HCT116 (cell line): ENCODE data around the gene TDRD9. TPM values are rescaled to one million over a fixed set of nuclear protein-coding genes. Genes with fewer than 3 reads are reported as not detected.

Source experiments
- ATAC-seq: fragments of 200-7000 bp; cut with Tn5 transposase; 2 replicates; pipeline ENCODE4 v1.9.1; 2020; ENCODE audit warnings: mild to moderate bottlenecking, moderate library complexity
- BruUV-seq: library from RNA; stranded (reverse); fragments of 400-500 nt; replicated peaks from 2 replicates; lab custom pipeline; 2021; lab: Mats Ljungman, UMichigan
- CTCF ChIA-PET: fragments of 300-600 bp; sonication (Branson Sonifier 250); formaldehyde crosslinking; loops from one replicate; lab custom pipeline; 2021; ENCODE audit warnings: antibody characterized with exemption; lab: Charles Lee
- POLR2A ChIA-PET: fragments of 300-600, 350-600 bp; sonication (Branson Sonifier 250); formaldehyde crosslinking; loops from one replicate; lab custom pipeline; 2021; ENCODE audit warnings: antibody characterized with exemption; lab: Charles Lee
- RAD21 ChIA-PET, 2 experiments: fragments of 300-600 bp; sonication (Branson Sonifier 250); formaldehyde crosslinking; loops; one replicate each; lab custom pipeline; 2023; ENCODE audit warnings: low total read pairs in 2 of 2; ENCODE audit not compliant: uncharacterized antibody in 2 of 2, unreplicated experiment in 2 of 2, low non-redundant PET in 1 of 2; lab: Charles Lee
- DNase-seq: peaks from one replicate; pipeline ENCODE4 v3.0.0-alpha.2; 2010; ENCODE audit warnings: low read depth, low spot score
- H2AFZ ChIP-seq: fragments of 200-600 bp; shearing (Covaris generic), sonication (generic); 2 replicates; pipeline ENCODE4 v1.6.1; 2017; ENCODE audit warnings: low read depth, mixed run types, mixed read lengths, antibody characterized with exemption, low read length; ENCODE audit not compliant: poor library complexity, severe bottlenecking
- H3K27ac ChIP-seq: 2 replicates; pipeline ENCODE4 v1.5.1; 2012; ENCODE audit warnings: low read depth, low read length
- H3K27me3 ChIP-seq: fragments of 200-600 bp; sonication (generic); 2 replicates; pipeline ENCODE4 v1.6.1; 2016; ENCODE audit warnings: mixed run types, low read length, mixed read lengths; ENCODE audit not compliant: insufficient read depth
- H3K36me3 ChIP-seq, 2 experiments: fragments of 200-500 bp in 1 of 2; fragments of 200-600 bp in 1 of 2; sonication (Bioruptor generic) in 1 of 2; sonication (generic) in 1 of 2; 2 replicates each; pipeline versions ENCODE4 v1.5.1 to v1.6.1; 2014 to 2016; ENCODE audit warnings: low read length in 2 of 2, inconsistent platforms in 1 of 2, mixed read lengths in 1 of 2, mixed run types in 1 of 2; ENCODE audit not compliant: insufficient read depth in 2 of 2, control insufficient read depth in 1 of 2
- H3K4me1 ChIP-seq, 2 experiments: fragments of 200-600 bp in 1 of 2; sonication (generic) in 1 of 2; 2 replicates each; pipeline versions ENCODE4 v1.5.1 to v1.6.1; 2012 to 2017; ENCODE audit warnings: low read length in 2 of 2, inconsistent platforms in 1 of 2, mild to moderate bottlenecking in 1 of 2, mixed read lengths in 1 of 2, mixed run types in 1 of 2, moderate library complexity in 1 of 2; ENCODE audit not compliant: insufficient read depth in 2 of 2, control insufficient read depth in 1 of 2
- H3K4me2 ChIP-seq: fragments of 200-600 bp; sonication (generic); 2 replicates; pipeline ENCODE4 v1.6.1; 2017; ENCODE audit warnings: mixed run types, low read length, mixed read lengths
- H3K4me3 ChIP-seq, 2 experiments: fragments of 200-600 bp in 1 of 2; sonication (generic) in 1 of 2; replicated peaks in 1 of 2; 2 replicates each; pipeline ENCODE4 v1.5.1; 2011 to 2016; ENCODE audit warnings: low read length in 2 of 2, control low read depth in 1 of 2, low read depth in 1 of 2, mild to moderate bottlenecking in 1 of 2, mixed read lengths in 1 of 2, mixed run types in 1 of 2
- H3K79me2 ChIP-seq: fragments of 200-600 bp; sonication (generic); 2 replicates; pipeline ENCODE4 v1.6.1; 2017; ENCODE audit warnings: mild to moderate bottlenecking, mixed run types, low read length, moderate library complexity, mixed read lengths; ENCODE audit not compliant: insufficient read depth
- H3K9ac ChIP-seq: fragments of 200-600 bp; sonication (generic); 2 replicates; pipeline ENCODE4 v1.6.1; 2016; ENCODE audit warnings: low read length, mixed read lengths
- H3K9me2 ChIP-seq: fragments of 200-600 bp; sonication (generic), shearing (Covaris generic); 2 replicates; pipeline ENCODE4 v1.6.1; 2017; ENCODE audit warnings: mixed run types, mild to moderate bottlenecking, moderate library complexity; ENCODE audit not compliant: insufficient read depth
- H3K9me3 ChIP-seq, 2 experiments: fragments of 200-500 bp in 1 of 2; fragments of 200-600 bp in 1 of 2; sonication (Bioruptor generic) in 1 of 2; sonication (generic) in 1 of 2; 2 replicates each; pipeline ENCODE4 v1.6.1; 2014 to 2017; ENCODE audit warnings: low read length in 2 of 2, mixed read lengths in 2 of 2, inconsistent platforms in 1 of 2, low read depth in 1 of 2, mild to moderate bottlenecking in 1 of 2, mixed run types in 1 of 2, moderate library complexity in 1 of 2; ENCODE audit not compliant: control insufficient read depth in 1 of 2, insufficient read depth in 1 of 2
- H4K20me1 ChIP-seq: fragments of 200-600 bp; sonication (generic), shearing (Covaris generic); 2 replicates; pipeline ENCODE4 v1.6.1; 2017; ENCODE audit warnings: mixed run types, mild to moderate bottlenecking, moderate library complexity; ENCODE audit not compliant: insufficient read depth
- CEBPB ChIP-seq: IDR thresholded peaks from 2 replicates; pipeline ENCODE4 v1.6.1; 2012; ENCODE audit warnings: low read depth
- EGR1 ChIP-seq: IDR thresholded peaks from 2 replicates; pipeline ENCODE4 v1.6.1; 2012; ENCODE audit warnings: low read depth
- ELF1 ChIP-seq: IDR thresholded peaks from 2 replicates; pipeline ENCODE4 v1.6.1; 2012; ENCODE audit warnings: low read depth, borderline replicate concordance
- JUND ChIP-seq: IDR thresholded peaks from 2 replicates; pipeline ENCODE4 v1.6.1; 2012
- RAD21 ChIP-seq: IDR thresholded peaks from 2 replicates; pipeline ENCODE4 v1.6.1; 2012; ENCODE audit warnings: low read depth, mild to moderate bottlenecking
- SP1 ChIP-seq: IDR thresholded peaks from 2 replicates; pipeline ENCODE4 v1.6.1; 2012; ENCODE audit warnings: low read depth
- SRF ChIP-seq: IDR thresholded peaks from 2 replicates; pipeline ENCODE4 v1.6.1; 2012; ENCODE audit warnings: low read depth
- TCF7L2 ChIP-seq: IDR thresholded peaks from 2 replicates; pipeline ENCODE4 v1.7.0; 2011; ENCODE audit warnings: borderline replicate concordance, inconsistent platforms; ENCODE audit not compliant: insufficient read depth, insufficient read length; ENCODE audit errors: extremely low read depth
- YY1 ChIP-seq: IDR thresholded peaks from 2 replicates; pipeline ENCODE4 v1.6.1; 2011; ENCODE audit warnings: low read length, low read depth, moderate library complexity, mild to moderate bottlenecking; ENCODE audit not compliant: insufficient replicate concordance; ENCODE audit errors: extremely low read depth
- ZFX ChIP-seq: fragments of 450-650 bp; IDR thresholded peaks from 2 replicates; pipeline ENCODE4 v1.6.1; 2017
- ZNF274 ChIP-seq: fragments of 200-500 bp; sonication (Bioruptor generic); IDR thresholded peaks from 2 replicates; pipeline ENCODE4 v1.6.1; 2014; ENCODE audit warnings: mild to moderate bottlenecking, low read depth, low read length, inconsistent platforms
- intact Hi-C: fragments of 100-400 bp; cut with micrococcal nuclease; formaldehyde crosslinking; loops from 2 replicates; pipeline ENCODE4 v1.10.0; 2022
- total RNA-seq: library from RNA; stranded (reverse); gene quantifications from one replicate; pipeline ENCODE4 v1.2.1, GENCODE V29; 2021; ENCODE audit not compliant: unreplicated experiment
- TF ChIP-seq, protein P1 (sequence below): IDR thresholded peaks from 2 replicates; pipeline ENCODE4 v1.6.1; 2012; ENCODE audit warnings: low read depth
- TF ChIP-seq, protein P2 (sequence below): IDR thresholded peaks from 2 replicates; pipeline ENCODE4 v1.6.1; 2012
- TF ChIP-seq, protein P3 (sequence below), 3 experiments: fragments of 200-600 bp in 1 of 3; sonication (generic) in 1 of 3; IDR thresholded peaks in 2 of 3; conservative IDR thresholded peaks in 1 of 3; 2 replicates each; pipeline ENCODE4 v1.5.1; 2012 to 2017; ENCODE audit warnings: low read depth in 2 of 3, low read length in 2 of 3, antibody characterized with exemption in 1 of 3, borderline replicate concordance in 1 of 3, control low read depth in 1 of 3, mild to moderate bottlenecking in 1 of 3, mixed read lengths in 1 of 3, mixed run types in 1 of 3, moderate library complexity in 1 of 3; ENCODE audit not compliant: insufficient read depth in 1 of 3

TDRD9 gene
- total RNA-seq, 1 experiment from 2014 or later = not detected

DNA sequence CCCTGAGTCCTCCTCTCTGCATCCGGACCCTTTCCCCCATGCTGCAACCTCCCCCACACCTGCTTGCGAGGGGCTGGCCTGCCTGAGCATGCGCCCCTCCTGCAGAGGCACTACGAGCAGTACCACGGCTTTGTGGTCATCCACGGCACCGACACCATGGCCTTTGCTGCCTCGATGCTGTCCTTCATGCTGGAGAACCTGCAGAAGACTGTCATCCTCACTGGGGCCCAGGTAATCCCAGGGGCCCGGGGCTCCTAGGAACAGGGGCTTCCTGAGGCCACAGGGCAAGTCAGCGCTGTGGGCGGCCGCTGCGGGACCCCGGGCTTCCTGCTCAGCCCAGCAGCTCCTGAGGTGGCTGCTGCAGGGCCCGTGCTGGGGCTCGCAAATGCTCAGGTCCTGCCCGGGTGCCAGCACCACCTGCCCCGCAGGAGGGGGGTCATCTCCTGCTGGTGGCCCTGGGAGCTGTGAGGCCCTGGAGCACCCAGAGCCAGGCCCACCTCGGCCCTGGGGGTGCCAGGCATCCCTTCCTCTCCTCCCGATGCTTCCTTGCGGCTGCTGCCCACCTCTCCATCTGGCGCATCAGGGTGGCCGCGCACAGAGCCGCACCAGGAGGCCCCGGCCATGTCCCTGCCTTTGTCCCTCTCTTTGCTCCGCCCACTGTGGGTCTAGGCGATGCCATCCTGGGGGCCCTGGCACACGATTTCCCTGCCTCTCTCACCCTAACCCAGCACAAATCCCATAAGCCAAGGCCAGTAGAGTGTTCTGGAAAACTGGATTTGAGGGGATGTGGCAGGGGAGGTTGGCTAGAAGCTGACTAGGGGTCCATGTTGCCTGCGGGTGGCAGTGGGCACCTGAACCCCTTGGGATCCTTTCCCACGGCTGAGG lies 167.4 kb downstream of the TDRD9 start:
- Histone ChIP-seq H3K4me3 (no peak overlapping the region), H3K27ac (no peak overlapping the region), H2AFZ (no peak overlapping the region), H4K20me1 (no peaks in the 10 kb centered on the region), H3K36me3 (no peaks in the 10 kb centered on the region), H3K9me2 (no peaks in the 10 kb centered on the region), H3K4me1 (peaks cover 8 to 18% of the 10 kb centered on the region in 2 experiments), H3K27me3 (no peaks in the 10 kb centered on the region), H3K79me2 (no peaks in the 10 kb centered on the region), H3K9me3 (no peaks in the 10 kb centered on the region), H3K9ac (no peak overlapping the region), H3K4me2 (no peak overlapping the region)
- no peak for DNase-seq
- BruUV-seq = no TSS peak
- no peak for ATAC-seq
- no peak for TF ChIP-seq ELF1
- ChIA-PET RAD21 (no interaction called here), POLR2A (no interaction called here), CTCF (interaction anchor here (1.3 to 1.9 kb wide), 5 partner anchors 13 to 33 kb away, joined by 4 to 11 read pairs (median 8); no protein-coding TSS in a partner anchor)
- intact Hi-C loops = no loop called here

DNA sequence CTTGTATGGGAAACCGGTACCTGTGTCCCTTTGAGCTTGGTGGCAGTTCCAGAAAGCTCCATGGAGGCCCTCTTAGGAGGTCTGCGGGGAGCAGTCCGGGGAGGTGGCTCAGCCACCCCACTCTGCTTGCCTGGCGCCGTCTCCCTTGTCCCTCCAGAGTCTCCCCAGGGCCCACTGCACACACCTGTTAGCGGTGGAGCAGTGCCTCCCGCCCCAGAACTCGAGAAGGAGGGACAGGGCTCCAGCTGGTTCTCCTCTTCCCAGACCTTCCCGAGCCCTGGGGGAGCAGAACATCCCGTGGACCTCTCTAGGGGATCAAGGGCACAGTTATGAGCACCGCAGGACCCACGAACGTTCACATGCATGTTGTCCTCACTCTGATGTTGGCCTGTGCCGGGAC lies 168.1 kb downstream of the TDRD9 start:
- Histone ChIP-seq H4K20me1 (no peaks in the 10 kb centered on the region), H3K36me3 (no peaks in the 10 kb centered on the region), H3K4me3 (no peak overlapping the region), H3K27ac (no peak overlapping the region), H3K9me3 (no peaks in the 10 kb centered on the region), H3K9me2 (no peaks in the 10 kb centered on the region), H3K4me1 (peaks cover 14 to 24% of the 10 kb centered on the region in 2 experiments), H3K4me2 (no peak overlapping the region), H3K79me2 (no peaks in the 10 kb centered on the region), H3K27me3 (no peaks in the 10 kb centered on the region), H2AFZ (no peak overlapping the region), H3K9ac (no peak overlapping the region)
- ChIA-PET CTCF (interaction anchor here (1.0 to 1.9 kb wide), 4 partner anchors 19 to 33 kb away, joined by 3 to 8 read pairs (median 4); no protein-coding TSS in a partner anchor), POLR2A (no interaction called here), RAD21 (no interaction called here)
- ATAC-seq = no peak
- no TSS peak for BruUV-seq
- DNase-seq = no peak
- intact Hi-C loops = no loop called here
- no peak for TF ChIP-seq EGR1
- TF ChIP-seq, protein P1, sequence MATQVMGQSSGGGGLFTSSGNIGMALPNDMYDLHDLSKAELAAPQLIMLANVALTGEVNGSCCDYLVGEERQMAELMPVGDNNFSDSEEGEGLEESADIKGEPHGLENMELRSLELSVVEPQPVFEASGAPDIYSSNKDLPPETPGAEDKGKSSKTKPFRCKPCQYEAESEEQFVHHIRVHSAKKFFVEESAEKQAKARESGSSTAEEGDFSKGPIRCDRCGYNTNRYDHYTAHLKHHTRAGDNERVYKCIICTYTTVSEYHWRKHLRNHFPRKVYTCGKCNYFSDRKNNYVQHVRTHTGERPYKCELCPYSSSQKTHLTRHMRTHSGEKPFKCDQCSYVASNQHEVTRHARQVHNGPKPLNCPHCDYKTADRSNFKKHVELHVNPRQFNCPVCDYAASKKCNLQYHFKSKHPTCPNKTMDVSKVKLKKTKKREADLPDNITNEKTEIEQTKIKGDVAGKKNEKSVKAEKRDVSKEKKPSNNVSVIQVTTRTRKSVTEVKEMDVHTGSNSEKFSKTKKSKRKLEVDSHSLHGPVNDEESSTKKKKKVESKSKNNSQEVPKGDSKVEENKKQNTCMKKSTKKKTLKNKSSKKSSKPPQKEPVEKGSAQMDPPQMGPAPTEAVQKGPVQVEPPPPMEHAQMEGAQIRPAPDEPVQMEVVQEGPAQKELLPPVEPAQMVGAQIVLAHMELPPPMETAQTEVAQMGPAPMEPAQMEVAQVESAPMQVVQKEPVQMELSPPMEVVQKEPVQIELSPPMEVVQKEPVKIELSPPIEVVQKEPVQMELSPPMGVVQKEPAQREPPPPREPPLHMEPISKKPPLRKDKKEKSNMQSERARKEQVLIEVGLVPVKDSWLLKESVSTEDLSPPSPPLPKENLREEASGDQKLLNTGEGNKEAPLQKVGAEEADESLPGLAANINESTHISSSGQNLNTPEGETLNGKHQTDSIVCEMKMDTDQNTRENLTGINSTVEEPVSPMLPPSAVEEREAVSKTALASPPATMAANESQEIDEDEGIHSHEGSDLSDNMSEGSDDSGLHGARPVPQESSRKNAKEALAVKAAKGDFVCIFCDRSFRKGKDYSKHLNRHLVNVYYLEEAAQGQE = no peak
- no peak for TF ChIP-seq ZNF274
- TF ChIP-seq, protein P2, sequence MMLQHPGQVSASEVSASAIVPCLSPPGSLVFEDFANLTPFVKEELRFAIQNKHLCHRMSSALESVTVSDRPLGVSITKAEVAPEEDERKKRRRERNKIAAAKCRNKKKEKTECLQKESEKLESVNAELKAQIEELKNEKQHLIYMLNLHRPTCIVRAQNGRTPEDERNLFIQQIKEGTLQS = no peak
- no peak for TF ChIP-seq SP1
- TF ChIP-seq RAD21 = no peak
- TF ChIP-seq YY1 = no peak
- no peak for TF ChIP-seq JUND
- TF ChIP-seq TCF7L2 = no peak
- no peak for TF ChIP-seq CEBPB
- no peak for TF ChIP-seq ZFX
- no peak for TF ChIP-seq SRF
- TF ChIP-seq, protein P3, sequence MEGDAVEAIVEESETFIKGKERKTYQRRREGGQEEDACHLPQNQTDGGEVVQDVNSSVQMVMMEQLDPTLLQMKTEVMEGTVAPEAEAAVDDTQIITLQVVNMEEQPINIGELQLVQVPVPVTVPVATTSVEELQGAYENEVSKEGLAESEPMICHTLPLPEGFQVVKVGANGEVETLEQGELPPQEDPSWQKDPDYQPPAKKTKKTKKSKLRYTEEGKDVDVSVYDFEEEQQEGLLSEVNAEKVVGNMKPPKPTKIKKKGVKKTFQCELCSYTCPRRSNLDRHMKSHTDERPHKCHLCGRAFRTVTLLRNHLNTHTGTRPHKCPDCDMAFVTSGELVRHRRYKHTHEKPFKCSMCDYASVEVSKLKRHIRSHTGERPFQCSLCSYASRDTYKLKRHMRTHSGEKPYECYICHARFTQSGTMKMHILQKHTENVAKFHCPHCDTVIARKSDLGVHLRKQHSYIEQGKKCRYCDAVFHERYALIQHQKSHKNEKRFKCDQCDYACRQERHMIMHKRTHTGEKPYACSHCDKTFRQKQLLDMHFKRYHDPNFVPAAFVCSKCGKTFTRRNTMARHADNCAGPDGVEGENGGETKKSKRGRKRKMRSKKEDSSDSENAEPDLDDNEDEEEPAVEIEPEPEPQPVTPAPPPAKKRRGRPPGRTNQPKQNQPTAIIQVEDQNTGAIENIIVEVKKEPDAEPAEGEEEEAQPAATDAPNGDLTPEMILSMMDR (IDR thresholded peaks at IDR 0.05 in 2 of 3, conservative IDR thresholded peaks at IDR 0.05 in 1 of 3; ENCODE audit: borderline replicate concordance in 1 of 3, insufficient read depth in 1 of 3, low read depth in 2 of 3, low read length in 2 of 3) = no peak
